HepG2 (cell line): Measurements from ENCODE around the gene SHF. TPM values are rescaled to one million over a fixed set of nuclear protein-coding genes. Genes with fewer than 3 reads are reported as not detected.

Experiments used
- ATAC-seq: fragments of 200-7000 bp; cut with Tn5 transposase; 3 replicates; pipeline ENCODE4 v1.9.1; 2020; ENCODE audit warnings: mild to moderate bottlenecking, moderate library complexity
- BruUV-seq: library from RNA; stranded (reverse); fragments of 400-500 nt; replicated peaks from 2 replicates; lab custom pipeline; 2021; lab: Mats Ljungman, UMichigan
- CTCF ChIA-PET: fragments of 300-600 bp; formaldehyde crosslinking; extraction: SDS; loops from one replicate; lab custom pipeline; 2021; ENCODE audit warnings: low total read pairs, inconsistent platforms, low intra/inter-chr PET ratio; lab: Yijun Ruan, JAX
- POLR2A ChIA-PET: fragments of 350-600 bp; sonication (Branson Sonifier 250); formaldehyde crosslinking; loops from one replicate; lab custom pipeline; 2020; ENCODE audit warnings: antibody characterized with exemption, inconsistent platforms; lab: Yijun Ruan, JAX
- DNase-seq: peaks from one replicate; pipeline ENCODE4 v3.0.0-alpha.2; 2015; ENCODE audit warnings: low spot score
- FAIRE-seq: peaks from 3 replicates; lab custom pipeline; 2011; peaks lifted over from hg19 to GRCh38; lab: Jason Lieb, UNC
- H2AFZ ChIP-seq: one replicate; pipeline ENCODE4 v1.6.1; 2011; ENCODE audit warnings: low read length, inconsistent platforms
- H3K27ac ChIP-seq: fragments of 300-600 bp; 3 replicates; pipeline ENCODE4 v1.8.0; 2011; ENCODE audit warnings: mixed run types, mild to moderate bottlenecking, mixed read lengths, low read length, inconsistent platforms; ENCODE audit not compliant: insufficient read depth; ENCODE audit errors: extremely low read length
- H3K27me3 ChIP-seq, 2 experiments: fragments of 200-600 bp in 1 of 2; 2 replicates in 1 of 2; 3 replicates in 1 of 2; pipeline versions ENCODE4 v1.6.0 to v1.8.0; 2011; ENCODE audit warnings: low read length in 2 of 2, mild to moderate bottlenecking in 2 of 2, moderate library complexity in 2 of 2, inconsistent platforms in 1 of 2; ENCODE audit not compliant: insufficient read depth in 2 of 2, control insufficient read depth in 1 of 2
- H3K36me3 ChIP-seq, 2 experiments: fragments of 200-600 bp in 1 of 2; replicated peaks in 1 of 2; 2 replicates in 1 of 2; 3 replicates in 1 of 2; pipeline versions ENCODE4 v1.5.1 to v1.8.0; 2011; ENCODE audit warnings: low read length in 2 of 2, inconsistent platforms in 1 of 2; ENCODE audit not compliant: insufficient read depth in 2 of 2, control insufficient read depth in 1 of 2
- H3K4me1 ChIP-seq: 2 replicates; pipeline ENCODE4 v1.5.1; 2012; ENCODE audit warnings: low read length, inconsistent platforms; ENCODE audit not compliant: insufficient read depth
- H3K4me2 ChIP-seq: 2 replicates; pipeline ENCODE4 v1.6.0; 2011; ENCODE audit warnings: low read depth, low read length, inconsistent platforms
- H3K4me3 ChIP-seq, 3 experiments: fragments of 200-600 bp in 1 of 3; sonication (generic), shearing (Covaris generic) in 1 of 3; replicated peaks in 1 of 3; 2 replicates each; pipeline ENCODE4 v1.5.1; 2011 to 2016; ENCODE audit warnings: low read length in 3 of 3, inconsistent platforms in 2 of 3, low read depth in 2 of 3, mild to moderate bottlenecking in 2 of 3, control low read depth in 1 of 3, mixed read lengths in 1 of 3; ENCODE audit not compliant: insufficient read depth in 1 of 3
- H3K79me2 ChIP-seq: one replicate; pipeline ENCODE4 v1.6.1; 2011; ENCODE audit warnings: low read length, inconsistent platforms; ENCODE audit not compliant: insufficient read depth
- H3K9ac ChIP-seq: 2 replicates; pipeline ENCODE4 v1.6.0; 2011; ENCODE audit warnings: mild to moderate bottlenecking, low read depth, low read length, inconsistent platforms; ENCODE audit not compliant: insufficient read depth
- H3K9me3 ChIP-seq: 2 replicates; pipeline ENCODE4 v1.5.1; 2012; ENCODE audit warnings: mild to moderate bottlenecking, low read length
- H4K20me1 ChIP-seq: 2 replicates; pipeline ENCODE4 v1.6.0; 2011; ENCODE audit warnings: inconsistent platforms, mild to moderate bottlenecking, low read length, moderate library complexity; ENCODE audit not compliant: insufficient read depth
- ERF ChIP-seq: IDR thresholded peaks from 2 replicates; pipeline ENCODE4 v1.6.1; 2018; ENCODE audit warnings: missing biosample characterization, missing genetic modification reagents
- ETS1 ChIP-seq: sonication (generic); formaldehyde crosslinking; IDR thresholded peaks from 2 replicates; pipeline ENCODE4 v1.4.0; 2020; ENCODE audit warnings: missing genetic modification reagents
- ETV5 ChIP-seq: IDR thresholded peaks from 2 replicates; pipeline ENCODE4 v1.6.1; 2018; ENCODE audit warnings: missing biosample characterization, missing genetic modification reagents, inconsistent platforms, borderline replicate concordance
- HOXD1 ChIP-seq: sonication (generic); formaldehyde crosslinking; IDR thresholded peaks from 2 replicates; pipeline ENCODE4 v1.5.0; 2020; ENCODE audit warnings: missing genetic modification reagents
- IKZF5 ChIP-seq: IDR thresholded peaks from 2 replicates; pipeline ENCODE4 v1.6.1; 2018; ENCODE audit warnings: missing genetic modification reagents, mild to moderate bottlenecking, missing compliant biosample characterization
- KMT2B ChIP-seq: IDR thresholded peaks from 2 replicates; pipeline ENCODE4 v1.6.1; 2016; ENCODE audit warnings: missing genetic modification reagents, missing compliant biosample characterization
- RFXAP ChIP-seq: sonication (generic); formaldehyde crosslinking; IDR thresholded peaks from 2 replicates; pipeline ENCODE4 v1.4.0; 2020; ENCODE audit warnings: missing genetic modification reagents, borderline replicate concordance
- ZFY ChIP-seq: sonication (generic); formaldehyde crosslinking; IDR thresholded peaks from 2 replicates; pipeline ENCODE4 v1.4.0; 2020; ENCODE audit warnings: missing genetic modification reagents
- ZNF143 ChIP-seq: sonication (generic); formaldehyde crosslinking; IDR thresholded peaks from 2 replicates; pipeline ENCODE4 v1.4.0; 2020; ENCODE audit warnings: missing genetic modification reagents
- ZNF160 ChIP-seq: sonication (generic); formaldehyde crosslinking; IDR thresholded peaks from 2 replicates; pipeline ENCODE4 v1.8.0; 2022; ENCODE audit warnings: mild to moderate bottlenecking, inconsistent platforms, missing genetic modification reagents
- ZNF367 ChIP-seq: sonication (generic); formaldehyde crosslinking; IDR thresholded peaks from 2 replicates; pipeline ENCODE4 v1.4.0; 2020; ENCODE audit warnings: missing genetic modification reagents, borderline replicate concordance
- ZNF382 ChIP-seq: sonication (generic); formaldehyde crosslinking; IDR thresholded peaks from 2 replicates; pipeline ENCODE4 v1.5.0; 2020; ENCODE audit warnings: missing genetic modification reagents, mild to moderate bottlenecking, borderline replicate concordance
- ZNF543 ChIP-seq: sonication (generic); formaldehyde crosslinking; IDR thresholded peaks from 2 replicates; pipeline ENCODE4 v1.4.0; 2020; ENCODE audit warnings: mild to moderate bottlenecking, missing genetic modification reagents
- ZNF788 ChIP-seq: sonication (generic); formaldehyde crosslinking; IDR thresholded peaks from 2 replicates; pipeline ENCODE4 v1.5.0; 2020; ENCODE audit warnings: mild to moderate bottlenecking, missing genetic modification reagents, borderline replicate concordance
- ZSCAN22 ChIP-seq: sonication (generic); formaldehyde crosslinking; IDR thresholded peaks from 2 replicates; pipeline ENCODE4 v1.4.0; 2020; ENCODE audit warnings: mild to moderate bottlenecking, missing genetic modification reagents
- ZSCAN30 ChIP-seq: sonication (generic); formaldehyde crosslinking; IDR thresholded peaks from 2 replicates; pipeline ENCODE4 v1.5.0; 2020; ENCODE audit warnings: mild to moderate bottlenecking, missing genetic modification reagents
- WGBS: methylation state at CpG from one replicate; pipeline ENCODE4 v1.1.6; 2017; ENCODE audit warnings: low lambda C conversion rate; 5-methylcytosine and 5-hydroxymethylcytosine counted together
- in situ Hi-C: cut with HindIII; loops from 2 replicates; pipeline ENCODE4 v1.10.0; 2017; ENCODE audit warnings: low pct_unique_long_range_greater_than_20kb; ENCODE audit not compliant: extremely low pct_ligation_motif_present
- intact Hi-C: fragments of 100-400 bp; cut with micrococcal nuclease; formaldehyde crosslinking; loops from one replicate; pipeline ENCODE4 v1.10.0; 2022; ENCODE audit not compliant: unreplicated experiment
- polyA plus RNA-seq, 8 experiments: library from polyadenylated mRNA; depleted of rRNA in 3 of 8; stranded (reverse) in 7 of 8; unstranded in 1 of 8; fragments of >200 nt; fragmentation: Illumina TruSeq in 4 of 8; extraction: Trizol in 4 of 8; gene quantifications; 2 replicates each; pipeline versions ENCODE4 v1.2.1 to v1.2.3, GENCODE V29; 2011 to 2016; ENCODE audit warnings: low read depth in 4 of 8, missing spikeins in 1 of 8, mixed read lengths in 1 of 8; ENCODE audit not compliant: insufficient read depth in 1 of 8
- total RNA-seq, 5 experiments: library from RNA; depleted of rRNA; stranded (reverse); fragments of >200 nt; fragmentation: Illumina TruSeq; extraction: Trizol; gene quantifications; 2 replicates each; pipeline ENCODE4 v1.2.3, GENCODE V29; 2016; ENCODE audit warnings: low read depth in 1 of 5
- TF ChIP-seq, protein P1 (sequence below): sonication (generic); formaldehyde crosslinking; IDR thresholded peaks from 2 replicates; pipeline ENCODE4 v1.8.1; 2023; ENCODE audit warnings: missing genetic modification reagents, mild to moderate bottlenecking, borderline replicate concordance
- TF ChIP-seq, protein P2 (sequence below): sonication (generic); formaldehyde crosslinking; IDR thresholded peaks from 2 replicates; pipeline ENCODE4 v1.5.0; 2020; ENCODE audit warnings: missing genetic modification reagents
- TF ChIP-seq, protein P3 (sequence below): sonication (generic); formaldehyde crosslinking; IDR thresholded peaks from 2 replicates; pipeline ENCODE4 v1.4.0; 2020; ENCODE audit warnings: mild to moderate bottlenecking, low read depth, missing genetic modification reagents

Gene SHF
- total and polyA plus RNA-seq, 2 of the 13 experiments (the other 11 are each of a cell fraction or from before 2014, with no cell fraction given) = 20.9 to 25.5 TPM

- 17% methylated on average over 2 of the region's 10 CpGs for WGBS
- no peak overlapping the region for H3K27ac ChIP-seq
- DNase-seq = no peak
- no peaks in the 10 kb centered on the region for H3K36me3 ChIP-seq
- peaks cover 0 to 14% of the 10 kb centered on the region in 2 experiments for H3K27me3 ChIP-seq
- H3K4me1 ChIP-seq = peaks cover 6% of the 10 kb centered on the region
- H3K9ac ChIP-seq = no peak overlapping the region
- H2AFZ ChIP-seq = no peak overlapping the region
- no peak for ATAC-seq
- CTCF ChIA-PET = no interaction called here
- no TSS peak for BruUV-seq
- H3K79me2 ChIP-seq = no peaks in the 10 kb centered on the region
- POLR2A ChIA-PET = no interaction called here
- H3K4me2 ChIP-seq = no peak overlapping the region
- intact Hi-C loops (no loop called here), in situ Hi-C loops (loop anchor here (10.0 kb wide), 2 partner anchors 56 to 156 kb away; no protein-coding TSS in a partner anchor)
- H3K4me3 ChIP-seq = no peak overlapping the region
- no peaks in the 10 kb centered on the region for H4K20me1 ChIP-seq
- H3K9me3 ChIP-seq = no peaks in the 10 kb centered on the region
- no peak for FAIRE-seq
- TF ChIP-seq ZNF160 (no peak), KMT2B (CRISPR knock-in tag) (no peak), RFXAP (CRISPR knock-in tag) (no peak), ZFY (CRISPR knock-in tag) (no peak), ZNF367 (CRISPR knock-in tag) (no peak), ZSCAN30 (CRISPR knock-in tag) (no peak), ZNF543 (no peak), ETS1 (CRISPR knock-in tag) (no peak), HOXD1 (CRISPR knock-in tag) (no peak), ZNF382 (CRISPR knock-in tag) (no peak), ZSCAN22 (CRISPR knock-in tag) (no peak), IKZF5 (no peak), ERF (CRISPR knock-in tag) (no peak), ZNF143 (no peak), ZNF788 (CRISPR knock-in tag) (no peak), ETV5 (CRISPR knock-in tag) (no peak)
- TF ChIP-seq, protein P1, sequence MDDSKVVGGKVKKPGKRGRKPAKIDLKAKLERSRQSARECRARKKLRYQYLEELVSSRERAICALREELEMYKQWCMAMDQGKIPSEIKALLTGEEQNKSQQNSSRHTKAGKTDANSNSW = no peak
- TF ChIP-seq, protein P2, sequence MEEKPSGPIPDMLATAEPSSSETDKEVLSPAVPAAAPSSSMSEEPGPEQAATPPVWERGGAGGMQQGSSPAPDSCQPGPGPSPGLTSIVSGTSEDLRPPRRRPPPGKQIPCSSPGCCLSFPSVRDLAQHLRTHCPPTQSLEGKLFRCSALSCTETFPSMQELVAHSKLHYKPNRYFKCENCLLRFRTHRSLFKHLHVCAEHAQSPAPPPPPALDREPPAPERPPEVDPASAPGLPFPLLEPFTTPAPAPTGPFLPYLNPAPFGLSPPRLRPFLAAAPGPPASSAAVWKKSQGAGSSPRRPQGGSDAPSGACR (CRISPR knock-in tag) = no peak
- TF ChIP-seq, protein P3, sequence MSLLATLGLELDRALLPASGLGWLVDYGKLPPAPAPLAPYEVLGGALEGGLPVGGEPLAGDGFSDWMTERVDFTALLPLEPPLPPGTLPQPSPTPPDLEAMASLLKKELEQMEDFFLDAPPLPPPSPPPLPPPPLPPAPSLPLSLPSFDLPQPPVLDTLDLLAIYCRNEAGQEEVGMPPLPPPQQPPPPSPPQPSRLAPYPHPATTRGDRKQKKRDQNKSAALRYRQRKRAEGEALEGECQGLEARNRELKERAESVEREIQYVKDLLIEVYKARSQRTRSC (CRISPR knock-in tag) = no peak
Measured at GRCh38 chr15:45120081-45120972, 67.4 kb downstream of the SHF start.
